Stimulated activated CD4-positive, alpha-beta T cell treated with anti-CD3 and anti-CD28 coated beads, TNF-alpha, amount 100 ng/mL, for 48 hours (primary cell): Measurements from ENCODE around the gene TBXAS1.

Experiments used
- DNase-seq, 3 donors: peaks; one replicate each; pipeline ENCODE4 v3.0.0-alpha.2; 2020; ENCODE audit warnings: low read depth in 3 of 3

TBXAS1 gene

DNA sequence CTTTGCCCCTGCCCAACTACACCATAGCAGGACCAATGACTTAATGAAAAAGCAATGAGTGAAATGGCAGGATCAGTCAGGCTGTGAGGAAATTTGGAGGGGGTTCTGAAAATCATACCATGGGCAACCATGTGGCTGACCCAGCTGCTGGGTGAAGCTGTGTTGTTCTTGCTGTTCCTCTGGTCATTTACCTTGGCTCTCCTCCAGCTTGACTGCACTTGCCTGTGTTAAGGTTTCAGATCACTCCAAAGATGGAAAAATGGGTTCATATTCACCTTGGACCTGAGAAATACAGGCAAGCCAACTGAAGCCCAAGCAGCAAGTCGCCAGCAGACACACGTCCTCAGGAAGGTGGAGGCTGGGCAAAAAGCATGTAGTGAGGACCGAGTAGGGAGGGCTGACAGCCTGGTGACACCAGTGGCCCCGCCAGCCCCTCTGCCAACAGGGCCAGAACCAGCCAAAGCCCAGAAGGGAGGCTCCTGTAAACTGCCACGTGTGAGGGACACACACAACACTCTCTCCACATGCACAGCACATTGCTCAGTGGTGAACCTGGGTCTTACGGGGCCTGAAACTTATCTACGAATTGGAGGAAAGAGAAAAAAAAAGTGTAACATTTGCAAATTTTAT, 193.6 kb downstream of the TBXAS1 start:
- DNase-seq = no peak

DNA sequence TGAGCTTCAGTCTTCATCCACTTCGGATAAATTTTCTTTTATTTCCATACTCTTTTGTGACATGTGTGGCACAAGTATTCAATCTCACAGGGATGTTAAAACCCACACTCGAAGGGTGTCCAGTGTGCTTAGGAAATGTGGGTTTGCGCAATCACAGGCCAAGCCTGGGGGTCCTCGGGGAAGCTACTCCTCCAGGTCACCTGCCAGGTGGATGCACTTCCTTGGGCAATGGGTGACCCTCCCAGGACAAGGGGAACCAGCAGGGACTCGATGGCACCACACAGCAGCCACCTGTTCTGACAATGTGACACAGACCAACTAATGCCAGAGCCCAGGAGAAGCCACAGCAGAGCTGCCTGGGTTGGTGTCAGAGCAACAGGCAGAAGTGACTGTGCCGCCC, 194.7 kb downstream of the TBXAS1 start:
- DNase-seq = no peak

DNA sequence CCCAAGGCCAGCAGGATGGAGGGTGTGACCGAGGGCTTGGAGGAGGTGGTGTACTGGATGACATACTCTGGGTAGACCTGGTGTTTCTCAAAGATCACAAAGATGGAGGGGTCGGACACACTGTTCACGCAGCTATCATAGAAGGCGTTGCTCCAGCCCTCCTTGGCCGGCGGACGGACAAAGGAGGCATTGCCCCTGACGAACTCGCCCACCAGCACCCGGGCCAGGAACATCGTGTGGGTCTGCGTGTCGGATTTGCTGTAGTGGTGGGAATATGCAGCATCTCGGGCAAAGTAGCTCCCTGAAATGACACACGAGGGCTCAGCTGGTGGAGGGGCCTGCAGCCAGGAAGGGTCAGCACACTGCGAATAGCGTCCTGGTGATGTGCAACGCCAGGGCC, 195.5 kb downstream of the TBXAS1 start:
- DNase-seq = no peak

DNA sequence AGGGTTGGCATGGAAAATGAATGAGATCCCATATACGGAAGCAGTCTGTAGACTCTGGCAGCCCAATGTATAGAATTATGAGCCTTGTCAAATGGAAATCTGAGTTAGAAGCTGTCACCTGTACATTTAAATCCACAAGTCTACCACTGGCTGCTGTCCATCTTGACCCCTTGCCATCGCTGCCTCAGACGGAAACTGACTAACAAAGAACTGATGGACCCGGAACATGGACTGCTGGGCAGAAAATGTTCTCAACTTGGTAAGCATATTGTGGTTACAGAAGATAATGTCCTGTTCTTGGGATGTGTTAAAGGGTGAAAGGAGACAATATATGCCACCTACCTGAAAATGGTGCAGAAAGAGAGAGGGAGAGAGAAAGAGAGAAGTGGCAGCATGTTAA, 196.2 kb downstream of the TBXAS1 start:
- no peak for DNase-seq

DNA sequence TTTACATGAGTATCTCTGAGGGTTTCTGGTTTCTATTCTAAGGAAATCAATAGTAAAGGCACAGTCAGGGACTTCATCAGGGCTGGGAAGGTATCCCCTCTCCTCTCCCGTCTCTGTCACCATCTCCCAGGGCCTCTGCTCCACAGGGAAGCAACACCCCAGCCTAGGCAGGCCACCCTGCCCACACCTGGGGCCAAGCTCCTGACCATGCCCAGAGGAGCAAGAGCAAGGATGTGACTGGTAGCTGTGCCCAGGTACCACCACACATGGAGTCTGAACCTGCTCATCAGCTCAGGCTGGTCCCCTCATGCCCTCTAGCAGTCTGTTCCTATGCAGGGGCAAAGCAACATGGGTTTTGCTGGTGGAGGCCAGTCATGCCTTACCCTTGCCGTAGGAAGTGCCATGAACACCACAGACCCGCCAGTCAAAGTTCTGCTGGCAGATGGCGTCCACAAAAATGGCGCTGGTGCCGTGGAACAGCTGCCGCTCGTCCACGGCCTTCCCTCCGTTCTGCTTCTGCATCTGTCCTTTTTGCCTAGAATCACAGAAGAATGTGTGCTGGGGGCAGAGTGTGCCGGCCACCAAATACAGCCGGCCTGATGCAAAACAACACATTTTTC, 196.9 kb downstream of the TBXAS1 start:
- no peak for DNase-seq

DNA sequence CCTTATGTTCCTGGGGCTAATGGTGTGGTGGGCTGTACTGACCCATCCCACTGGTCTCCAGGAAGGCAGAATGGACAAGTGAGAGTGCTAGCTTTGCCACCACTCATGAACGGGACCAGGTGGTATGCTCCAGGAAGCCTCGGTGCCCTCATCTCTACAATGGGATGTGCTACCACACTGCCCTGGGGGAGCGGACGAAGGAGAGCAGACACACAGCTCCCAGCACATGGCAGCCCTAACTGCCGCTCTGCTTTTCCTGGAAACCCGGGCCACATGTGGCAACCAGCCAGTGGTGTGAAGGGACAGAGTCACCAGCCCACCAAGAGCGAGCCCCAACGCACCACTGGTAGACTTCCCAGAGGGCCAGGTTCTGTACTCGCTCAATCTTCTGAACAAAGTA, 197.9 kb downstream of the TBXAS1 start:
- DNase-seq = no peak

DNA sequence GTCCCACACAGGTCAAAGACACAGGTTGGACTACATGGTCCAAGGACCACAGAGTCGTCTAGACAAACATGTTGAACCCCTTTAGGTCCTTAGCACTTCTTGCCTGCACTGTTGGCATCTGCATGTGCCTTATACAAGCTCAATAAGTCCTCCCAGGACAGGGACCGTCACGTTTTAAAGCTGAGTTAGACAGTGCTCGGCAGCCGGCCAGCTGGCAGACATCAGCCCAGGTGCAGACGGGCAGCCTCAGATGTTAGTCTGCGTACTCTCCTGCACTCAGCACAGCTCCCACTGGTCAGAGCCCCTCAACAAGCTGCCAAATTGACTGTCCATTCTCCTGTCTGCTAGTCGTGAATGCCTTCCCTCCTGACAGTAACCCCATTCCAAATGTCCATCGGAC, 198.8 kb downstream of the TBXAS1 start:
- DNase-seq = no peak

DNA sequence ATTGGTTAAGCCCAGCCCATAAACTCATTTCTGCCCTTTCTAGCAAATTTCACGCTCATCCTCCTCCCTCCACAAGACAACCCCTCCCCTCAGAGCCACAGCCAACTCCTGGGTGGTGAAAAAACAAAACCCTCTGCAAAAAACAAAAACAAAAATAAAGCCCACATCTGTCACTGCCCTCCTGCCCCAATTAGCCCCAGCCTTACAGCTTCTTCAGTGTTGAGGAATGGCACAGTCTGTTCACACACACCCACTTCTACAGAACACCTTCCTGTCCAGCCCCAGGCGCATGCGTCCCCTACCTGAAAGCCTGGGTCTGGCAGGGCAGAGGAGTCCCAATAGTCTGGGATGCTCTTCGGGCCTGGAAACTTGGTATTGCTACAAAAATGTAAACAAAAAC, 199.2 kb downstream of the TBXAS1 start:
- DNase-seq = no peak

DNA sequence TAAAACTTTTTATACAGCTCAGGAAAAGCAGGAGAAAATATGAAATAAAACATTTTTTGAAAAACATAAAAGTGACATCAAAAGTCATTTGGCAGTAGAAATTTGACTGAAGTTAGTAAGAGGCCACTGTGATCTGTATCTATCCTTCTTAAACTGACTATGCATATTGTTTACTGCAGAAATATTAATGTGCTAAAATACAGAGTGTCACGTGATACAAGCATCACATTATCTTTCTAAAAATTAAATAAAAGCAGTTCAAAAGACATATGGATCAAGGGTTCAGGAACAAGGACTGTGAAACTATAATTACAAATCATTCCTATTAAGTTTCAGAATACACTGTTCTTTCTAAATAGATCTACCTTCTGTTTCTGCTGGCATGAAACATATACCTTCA, 200.0 kb downstream of the TBXAS1 start:
- DNase-seq = no peak

DNA sequence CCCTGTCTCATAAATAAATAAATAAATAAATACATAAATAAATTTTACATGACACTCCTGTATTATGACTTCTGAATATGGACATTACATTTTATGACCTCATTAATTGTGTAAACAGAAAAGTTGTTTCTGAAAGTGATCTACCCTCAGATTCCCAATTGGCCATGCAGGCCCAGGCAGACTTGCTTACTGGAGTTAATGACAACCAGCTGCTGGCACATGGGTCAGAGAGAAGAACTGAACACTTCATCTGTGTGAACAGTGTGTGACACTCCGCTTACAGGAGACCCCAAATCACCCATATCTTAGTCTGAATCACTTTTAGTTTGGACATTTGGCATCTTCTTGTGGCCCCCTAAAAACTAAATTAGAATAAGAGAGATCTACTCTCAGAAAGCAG, 202.3 kb downstream of the TBXAS1 start:
- no peak for DNase-seq

DNA sequence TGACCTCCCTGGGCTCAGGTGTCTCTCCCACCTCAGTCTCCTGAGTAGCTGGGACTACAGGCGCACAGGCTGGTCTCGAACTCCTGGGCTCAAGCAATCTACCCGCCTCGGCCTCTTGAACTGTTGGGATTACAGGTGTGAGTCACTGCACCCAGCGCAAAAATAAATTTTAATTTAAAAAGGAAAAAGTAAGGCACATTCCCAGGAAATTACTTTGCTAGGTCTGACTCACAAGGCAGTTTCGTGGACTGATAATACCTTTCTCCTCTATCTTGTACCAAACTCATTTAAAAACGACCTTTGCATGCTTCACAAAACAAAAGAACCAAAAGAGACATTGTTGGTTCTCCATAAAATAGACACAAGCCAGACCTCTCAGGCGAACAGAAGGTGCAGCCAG, 204.0 kb downstream of the TBXAS1 start:
- DNase-seq = no peak

DNA sequence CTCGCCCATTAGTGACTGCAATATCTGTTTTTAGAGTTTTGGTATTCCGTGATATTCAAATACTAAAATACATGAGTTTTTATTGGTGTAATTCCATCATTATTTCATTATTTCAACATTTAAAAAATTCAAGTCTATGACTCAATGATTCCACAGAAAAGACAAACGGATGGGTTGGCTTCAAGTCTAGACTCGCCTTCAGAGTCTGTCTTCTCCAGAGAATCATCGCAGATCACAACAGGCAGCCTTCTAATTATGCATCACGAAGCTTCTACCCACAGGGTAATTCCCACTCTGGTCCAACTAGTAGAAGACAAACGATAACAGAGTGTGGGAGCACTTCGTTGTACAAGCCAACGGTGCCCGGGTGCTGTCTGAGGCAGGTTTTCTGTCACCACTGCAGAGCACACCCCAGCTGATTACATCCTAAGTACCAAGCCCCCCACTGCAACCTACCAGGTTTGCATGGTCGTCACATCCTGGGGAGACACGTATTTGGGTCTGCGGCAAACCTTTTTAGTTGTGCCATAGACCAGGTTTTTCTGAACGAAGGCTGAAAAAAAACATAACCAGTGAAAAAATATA, 204.8 kb downstream of the TBXAS1 start:
- DNase-seq = no peak

DNA sequence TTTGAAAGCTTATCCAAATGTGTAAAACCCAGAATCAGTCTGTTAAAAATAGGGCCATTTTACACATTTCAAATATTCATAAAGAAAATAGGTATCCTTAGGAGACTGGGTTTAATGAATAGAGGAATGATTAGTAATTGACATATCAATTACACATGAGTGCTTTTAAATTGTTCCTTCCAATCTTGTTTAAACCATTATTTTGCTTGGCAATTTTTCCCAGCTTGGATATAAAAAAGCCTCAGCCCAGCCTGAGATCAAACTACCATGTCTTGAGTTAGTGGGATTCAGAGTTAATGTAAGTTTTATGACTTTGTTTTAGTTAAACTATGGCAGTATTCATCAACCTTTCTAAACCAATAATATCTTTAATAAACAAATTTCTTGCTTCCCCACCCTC, 205.4 kb downstream of the TBXAS1 start:
- DNase-seq = no peak

DNA sequence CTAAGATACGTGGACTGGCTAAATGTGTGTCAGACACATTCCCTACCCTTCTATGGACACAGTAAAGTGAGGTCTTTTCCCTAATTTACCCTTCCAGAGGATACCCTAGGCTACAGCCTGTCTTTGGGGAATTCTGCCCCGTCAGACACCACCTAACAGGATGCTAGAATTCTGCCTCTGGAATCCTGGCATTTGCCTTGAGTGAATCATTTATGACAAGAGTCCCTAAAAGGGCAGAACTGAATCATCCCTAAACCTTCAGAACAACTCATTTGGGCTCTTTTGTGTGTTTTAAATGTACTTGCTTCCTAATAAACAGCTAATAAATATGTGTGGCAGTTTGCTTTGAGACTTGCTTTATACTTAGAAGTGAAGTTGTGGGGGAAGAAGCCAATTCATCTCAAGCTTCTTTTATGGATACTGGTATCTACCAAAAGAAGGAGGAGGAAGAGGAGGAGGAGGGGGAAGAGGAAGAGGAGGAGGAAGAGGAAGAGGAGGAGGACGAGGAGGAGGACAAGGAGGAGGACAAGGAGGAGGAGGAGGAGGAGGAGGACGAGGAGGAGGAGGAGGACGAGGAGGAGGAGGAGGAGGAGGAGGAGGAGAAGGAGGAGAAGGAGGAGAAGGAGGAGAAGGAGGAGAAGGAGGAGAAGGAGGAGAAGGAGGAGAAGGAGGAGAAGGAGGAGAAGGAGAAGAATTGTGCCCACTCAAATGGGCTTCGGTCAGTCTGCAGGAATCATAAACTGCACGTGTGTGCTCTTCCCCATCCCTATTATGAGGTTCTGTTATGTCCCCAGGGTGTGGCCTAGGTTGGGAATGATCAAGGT, 206.5 kb downstream of the TBXAS1 start:
- DNase-seq = no peak

DNA sequence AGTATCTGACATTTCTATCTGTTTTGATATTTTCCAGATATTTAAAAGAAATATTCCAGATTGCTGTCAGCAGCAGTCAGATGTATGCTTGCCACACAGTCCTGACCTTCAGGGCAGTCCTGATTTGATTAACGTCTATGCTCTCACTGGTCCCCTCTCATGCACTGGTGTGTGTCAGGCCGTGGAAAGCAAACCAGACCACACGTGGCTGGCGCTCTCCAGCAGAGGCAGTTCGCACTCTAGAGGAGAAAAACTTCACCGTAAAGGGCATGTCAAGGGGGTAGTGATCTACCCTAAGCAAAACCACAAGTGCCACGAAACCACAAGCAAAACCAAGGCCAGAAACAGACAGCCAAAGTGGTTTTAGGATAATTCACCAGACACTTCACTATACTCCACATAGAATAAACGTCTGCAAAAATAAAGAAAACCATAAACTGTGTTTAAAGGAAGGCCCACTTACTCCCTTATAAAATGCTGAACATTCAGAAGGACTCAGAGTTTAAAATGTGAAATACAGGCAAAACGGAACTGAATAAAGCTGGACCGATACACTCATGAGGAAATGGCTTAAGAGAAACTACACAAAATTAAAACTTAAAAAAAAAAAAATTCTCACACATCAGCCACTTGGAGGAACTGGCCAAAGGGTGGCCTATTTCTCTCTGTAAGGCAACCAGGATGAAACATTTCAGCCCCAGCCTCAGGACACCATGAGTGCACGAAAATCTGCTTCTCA, 207.3 kb downstream of the TBXAS1 start:
- DNase-seq = no peak

DNA sequence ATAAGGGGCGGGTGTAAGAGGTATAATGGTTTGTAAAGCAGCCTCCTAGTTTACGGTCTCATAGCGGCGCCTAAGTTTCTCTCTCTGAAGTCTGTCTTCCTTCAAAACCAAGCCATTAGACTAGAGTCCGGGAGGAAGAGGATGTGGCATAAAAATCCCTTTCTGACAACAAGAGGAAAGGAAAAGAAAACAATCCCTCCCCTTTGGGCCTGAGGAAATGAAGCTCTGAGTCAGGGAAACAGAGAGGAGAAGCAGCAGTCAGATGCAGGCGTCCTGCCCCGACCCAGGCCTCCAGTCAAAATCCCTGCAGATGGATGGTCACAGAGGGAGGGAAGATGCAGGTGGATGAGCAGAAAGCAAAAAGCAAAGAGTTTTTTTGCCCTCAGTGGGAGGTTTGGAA, 210.0 kb downstream of the TBXAS1 start:
- DNase-seq = no peak

DNA sequence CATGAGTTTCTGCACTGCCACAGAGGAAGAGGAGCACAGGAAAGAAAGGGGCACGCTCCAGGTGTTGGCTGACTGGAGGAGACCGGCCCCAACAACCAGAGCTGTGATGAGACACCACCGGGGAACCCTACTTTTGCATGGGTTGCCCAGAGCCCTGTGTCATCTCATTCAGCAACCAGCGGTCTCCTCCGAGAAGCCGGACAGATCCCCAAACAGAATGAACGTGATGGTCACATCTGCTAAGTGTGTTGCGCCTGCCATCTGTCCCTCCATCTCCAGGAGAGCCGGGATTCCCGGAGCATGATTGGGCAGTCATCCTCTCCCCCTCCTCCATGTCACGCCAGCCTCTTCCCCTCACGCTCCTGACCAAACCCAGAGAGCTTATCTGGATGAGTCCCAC, 210.8 kb downstream of the TBXAS1 start:
- no peak for DNase-seq

DNA sequence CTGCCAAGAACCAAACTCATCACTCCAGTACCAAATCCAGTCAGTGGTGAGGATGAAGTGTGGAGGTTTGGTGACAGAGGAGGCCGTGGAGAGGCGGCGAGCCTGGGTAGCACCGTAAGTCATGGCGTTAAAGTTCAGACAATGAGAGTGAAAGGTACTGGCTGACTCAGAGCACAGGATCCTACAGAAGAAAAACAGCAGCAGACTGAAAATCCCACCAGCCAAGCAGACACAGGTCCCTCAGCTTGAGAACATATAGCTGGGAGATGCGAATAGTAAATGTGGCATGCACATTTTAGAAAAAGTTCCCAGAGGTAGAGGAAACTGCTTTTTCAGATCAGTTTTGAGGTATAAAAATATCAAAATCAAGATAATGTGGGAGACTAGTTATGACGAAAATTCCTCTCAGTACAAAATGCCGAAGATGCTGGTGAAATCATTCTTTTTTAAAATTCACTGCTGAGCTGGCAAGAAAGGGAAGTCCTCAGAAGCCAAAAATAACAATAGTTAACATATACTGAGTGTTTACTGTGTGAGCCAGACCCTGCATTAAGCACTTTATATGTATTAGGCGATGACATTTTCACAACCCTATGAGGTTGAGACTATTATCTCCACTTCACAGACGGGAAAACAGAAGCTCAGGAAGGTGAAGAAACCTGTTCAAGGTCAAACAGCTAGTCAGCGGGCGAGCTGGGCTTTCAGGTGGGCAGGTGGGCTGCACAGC, 212.8 kb downstream of the TBXAS1 start:
- DNase-seq = no peak

DNA sequence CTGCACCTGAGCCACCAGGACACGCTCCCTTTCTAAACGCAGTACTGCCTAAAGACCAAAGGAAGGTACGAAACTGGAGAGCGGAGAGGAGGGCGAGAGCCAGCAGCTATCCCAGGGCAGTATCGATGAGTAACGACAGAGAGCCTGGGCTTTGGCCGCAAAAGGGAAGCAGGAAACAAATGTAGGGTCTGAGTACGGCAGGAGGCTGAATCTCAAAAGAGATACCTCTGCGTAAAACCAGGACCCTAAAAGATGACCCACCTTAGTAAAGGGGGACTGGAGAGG, 213.3 kb downstream of the TBXAS1 start:
- DNase-seq = no peak

DNA sequence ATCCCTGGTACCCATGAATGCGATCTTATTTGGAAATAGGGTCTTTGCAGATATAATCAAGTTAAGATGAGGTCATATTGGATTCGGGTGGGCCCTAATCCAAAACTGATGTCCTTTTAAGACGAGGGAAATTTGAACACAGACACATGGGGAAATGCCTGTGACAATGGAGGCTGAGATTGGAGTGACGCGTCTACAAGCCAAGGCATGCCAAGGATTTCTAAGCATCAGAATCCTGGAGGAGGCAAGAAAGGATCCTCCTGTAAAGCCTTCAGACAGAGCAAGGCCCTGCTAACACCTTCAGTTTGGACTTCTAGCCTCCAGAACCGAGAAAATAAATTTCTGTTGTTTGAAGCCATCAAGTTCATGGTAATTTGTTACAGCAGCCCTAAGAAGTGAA, 215.2 kb downstream of the TBXAS1 start:
- no peak for DNase-seq

DNA sequence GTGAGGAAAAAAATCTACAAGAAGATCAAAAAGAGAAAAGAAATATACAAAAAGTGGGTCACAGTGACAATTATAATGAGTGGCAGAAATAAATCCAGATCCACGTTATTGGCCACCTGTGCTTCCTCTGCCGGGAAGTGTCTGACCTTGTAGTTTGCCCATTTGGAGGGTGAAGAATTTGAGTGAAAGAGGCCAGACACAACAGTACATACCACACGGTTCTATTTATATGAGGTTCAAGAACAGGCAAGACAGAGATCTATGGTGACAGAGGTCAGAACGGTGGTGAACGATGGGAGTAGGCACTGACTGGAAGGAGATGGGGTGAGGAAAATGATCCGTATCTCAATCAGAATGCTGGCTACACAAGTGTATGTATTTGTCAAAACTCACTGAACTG, 216.6 kb downstream of the TBXAS1 start:
- DNase-seq = no peak

DNA sequence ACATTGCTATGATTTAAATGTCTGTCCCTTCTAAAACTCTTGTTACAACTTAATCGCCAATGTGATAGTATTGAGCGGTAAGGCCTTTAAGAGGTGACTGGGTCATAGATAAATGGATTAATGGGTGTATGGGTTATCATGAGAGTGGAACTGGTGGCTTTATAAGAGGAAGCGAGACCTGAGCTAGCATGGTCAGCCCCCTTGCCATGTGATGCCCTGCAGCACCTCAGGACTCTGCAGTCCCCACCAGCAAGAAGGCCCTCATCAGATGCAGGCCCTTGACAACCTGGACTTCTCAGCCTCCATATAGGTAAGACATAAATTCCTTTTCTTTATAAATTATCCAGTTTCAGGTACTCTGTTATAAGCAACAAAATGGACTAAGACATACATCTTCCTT, 218.1 kb downstream of the TBXAS1 start:
- no peak for DNase-seq
